D721Med (cell line): ENCODE measurements around the gene ZNF598.
A peak's percentile ranks its signal among the peaks of the same experiment; 100 is the strongest.

Experiments
- DNase-seq: peaks from one replicate; pipeline ENCODE4 v3.0.0; 2011; ENCODE audit warnings: low spot score; ENCODE audit not compliant: insufficient read length
- FAIRE-seq: peaks from 2 replicates; lab custom pipeline; 2011; peaks lifted over from hg19 to GRCh38; lab: Jason Lieb, UNC
- TF ChIP-seq, protein P1 (sequence below): IDR thresholded peaks from 2 replicates; pipeline ENCODE4 v1.5.1; 2012; ENCODE audit warnings: mild to moderate bottlenecking, control low read depth; ENCODE audit not compliant: insufficient read depth; ENCODE audit errors: missing control alignments

Gene ZNF598

DNA sequence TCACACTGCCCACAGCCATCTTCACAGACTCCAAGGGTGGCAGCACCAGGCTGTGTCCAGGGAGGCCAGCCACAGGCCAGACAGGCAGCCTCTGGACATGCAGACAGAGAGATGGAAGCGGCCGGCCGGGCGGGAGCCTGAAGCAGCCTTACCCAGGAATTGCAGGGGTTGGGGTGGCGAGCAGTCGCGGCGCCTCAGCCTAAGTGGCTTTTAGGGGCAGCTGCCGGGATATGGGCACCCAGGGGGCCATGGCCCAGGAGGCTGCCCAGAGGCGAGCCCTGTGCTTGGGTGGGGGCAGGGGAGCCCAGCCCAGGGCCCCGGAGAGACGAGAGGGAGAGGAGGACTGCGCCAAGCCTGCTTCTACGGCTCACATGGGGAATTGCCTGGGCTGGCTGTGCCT lies 15.6 kb upstream of the ZNF598 start:
- TF ChIP-seq, protein P1, sequence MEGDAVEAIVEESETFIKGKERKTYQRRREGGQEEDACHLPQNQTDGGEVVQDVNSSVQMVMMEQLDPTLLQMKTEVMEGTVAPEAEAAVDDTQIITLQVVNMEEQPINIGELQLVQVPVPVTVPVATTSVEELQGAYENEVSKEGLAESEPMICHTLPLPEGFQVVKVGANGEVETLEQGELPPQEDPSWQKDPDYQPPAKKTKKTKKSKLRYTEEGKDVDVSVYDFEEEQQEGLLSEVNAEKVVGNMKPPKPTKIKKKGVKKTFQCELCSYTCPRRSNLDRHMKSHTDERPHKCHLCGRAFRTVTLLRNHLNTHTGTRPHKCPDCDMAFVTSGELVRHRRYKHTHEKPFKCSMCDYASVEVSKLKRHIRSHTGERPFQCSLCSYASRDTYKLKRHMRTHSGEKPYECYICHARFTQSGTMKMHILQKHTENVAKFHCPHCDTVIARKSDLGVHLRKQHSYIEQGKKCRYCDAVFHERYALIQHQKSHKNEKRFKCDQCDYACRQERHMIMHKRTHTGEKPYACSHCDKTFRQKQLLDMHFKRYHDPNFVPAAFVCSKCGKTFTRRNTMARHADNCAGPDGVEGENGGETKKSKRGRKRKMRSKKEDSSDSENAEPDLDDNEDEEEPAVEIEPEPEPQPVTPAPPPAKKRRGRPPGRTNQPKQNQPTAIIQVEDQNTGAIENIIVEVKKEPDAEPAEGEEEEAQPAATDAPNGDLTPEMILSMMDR, result no peak
- DNase-seq (no peak), FAIRE-seq (no peak)

DNA sequence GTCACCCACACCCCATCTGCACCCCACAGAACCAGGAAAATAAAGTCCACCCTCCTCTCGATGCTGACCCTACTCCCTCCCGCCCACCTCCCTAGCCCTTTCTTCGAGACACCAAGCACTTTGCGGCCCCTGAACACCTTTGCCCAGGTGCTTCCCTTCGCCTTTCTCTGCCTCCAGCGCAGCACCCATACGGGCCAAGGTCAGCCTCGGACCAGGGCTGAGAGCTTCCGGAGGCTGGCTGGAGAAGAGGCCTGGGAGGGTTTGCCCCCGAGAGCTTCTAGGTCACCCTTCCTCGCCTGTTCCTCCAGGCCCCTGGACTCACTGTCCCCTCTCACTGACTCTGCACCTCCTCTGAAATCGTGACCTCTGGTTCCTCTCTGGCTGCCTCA lies 14.4 kb upstream of the ZNF598 start:
- no peak for DNase-seq
- TF ChIP-seq, protein P1, result no peak
- no peak for FAIRE-seq

DNA sequence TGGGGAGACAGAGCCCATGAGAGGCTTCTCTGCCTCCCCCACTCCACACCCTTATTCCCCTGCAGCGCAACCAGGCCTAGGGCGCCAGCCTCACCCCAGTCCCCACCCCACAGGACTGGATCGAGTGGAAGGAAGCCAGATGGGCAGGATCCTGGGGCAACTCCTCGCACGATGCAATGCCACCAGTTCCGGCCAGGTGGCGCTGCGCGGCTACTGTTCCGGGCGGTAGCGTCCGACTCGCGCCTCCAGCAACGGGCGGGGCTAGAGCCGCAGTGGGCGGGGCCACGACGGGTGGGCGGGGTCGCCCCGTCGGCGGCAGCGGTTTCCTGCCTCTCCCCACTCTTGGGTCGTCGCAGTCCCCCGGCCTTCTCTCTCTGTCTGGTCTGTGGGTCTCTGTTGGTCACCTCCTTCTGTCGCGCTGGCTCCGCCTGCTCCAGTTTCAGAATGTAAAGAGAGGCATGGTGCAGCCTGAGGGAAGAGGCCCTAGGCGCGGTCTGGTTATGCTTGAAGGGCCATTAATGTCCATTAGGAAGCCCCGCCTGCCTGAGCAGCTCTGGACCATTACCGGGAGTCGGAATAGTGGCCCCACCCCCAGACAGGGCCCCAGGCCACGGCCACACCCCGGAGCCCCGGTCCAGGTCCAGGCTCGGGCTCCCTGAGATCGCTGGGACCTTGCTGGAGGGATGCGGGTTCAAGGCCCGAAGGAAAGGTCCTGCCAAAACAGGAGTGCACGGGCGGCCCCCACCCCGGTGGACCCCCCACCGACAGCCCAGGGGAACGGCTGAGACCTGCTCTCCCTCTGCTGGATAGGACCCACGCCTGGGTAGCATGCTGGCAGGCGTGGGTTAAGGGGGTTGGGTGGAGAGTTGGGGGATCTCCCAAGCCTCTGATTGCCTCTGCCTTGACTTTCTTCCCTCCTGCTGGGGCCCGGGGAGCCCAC lies 13.7 kb upstream of the ZNF598 start:
- FAIRE-seq (no peak), DNase-seq (peak; percentile 99)

DNA sequence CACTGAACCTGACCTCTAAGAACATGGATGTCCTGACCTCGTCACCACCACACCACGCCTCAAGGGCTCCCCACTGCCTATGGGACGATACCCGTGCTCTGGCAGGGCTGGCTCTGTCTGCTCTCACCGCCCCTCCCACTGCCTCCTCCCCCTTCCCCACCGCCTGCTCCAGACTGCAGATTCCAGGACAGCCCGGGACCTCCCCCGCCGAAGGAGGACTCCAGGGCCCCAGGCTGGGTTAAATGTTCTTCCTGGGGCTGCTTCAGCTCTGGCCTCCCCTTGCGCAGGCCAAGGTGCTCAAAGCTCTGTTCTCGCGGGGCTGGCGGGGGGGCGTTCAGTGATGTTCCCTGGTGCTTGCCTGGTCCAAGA lies 13.1 kb upstream of the ZNF598 start:
- no peak for DNase-seq
- no peak for FAIRE-seq
- TF ChIP-seq, protein P1, result no peak

More for the DNA sequence above, 13.7 kb upstream of the ZNF598 start:
- TF ChIP-seq, protein P1, result peak; percentile 84

DNA sequence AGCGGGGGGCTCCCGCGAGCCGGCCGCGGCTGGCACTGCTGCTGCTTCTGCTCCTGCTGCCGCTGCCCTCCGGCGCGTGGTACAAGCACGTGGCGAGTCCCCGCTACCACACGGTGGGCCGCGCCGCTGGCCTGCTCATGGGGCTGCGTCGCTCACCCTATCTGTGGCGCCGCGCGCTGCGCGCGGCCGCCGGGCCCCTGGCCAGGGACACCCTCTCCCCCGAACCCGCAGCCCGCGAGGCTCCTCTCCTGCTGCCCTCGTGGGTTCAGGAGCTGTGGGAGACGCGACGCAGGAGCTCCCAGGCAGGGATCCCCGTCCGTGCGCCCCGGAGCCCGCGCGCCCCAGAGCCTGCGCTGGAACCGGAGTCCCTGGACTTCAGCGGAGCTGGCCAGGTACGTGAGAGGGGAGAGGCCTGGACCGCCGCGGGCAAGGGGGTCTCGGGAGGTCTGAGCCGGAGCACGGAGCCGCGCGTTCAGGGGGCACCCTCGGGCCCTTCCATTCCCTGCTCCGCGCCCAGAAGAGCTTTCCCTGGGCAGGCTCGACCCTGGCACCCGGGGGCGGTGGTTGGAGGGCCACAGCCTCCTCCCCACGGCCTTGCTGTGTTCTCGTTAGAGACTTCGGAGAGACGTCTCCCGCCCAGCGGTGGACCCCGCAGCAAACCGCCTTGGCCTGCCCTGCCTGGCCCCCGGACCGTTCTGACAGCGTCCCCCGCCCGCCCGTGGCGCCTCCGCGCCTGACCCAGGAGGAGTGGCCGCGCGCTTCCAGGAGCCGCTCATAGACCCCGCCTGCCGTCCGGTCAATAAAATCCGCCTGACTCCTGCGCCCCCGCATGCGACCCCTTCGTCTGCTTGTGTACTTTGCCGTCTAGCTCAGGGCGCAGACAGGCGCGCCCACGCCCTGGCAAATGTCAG lies 10.6 kb upstream of the ZNF598 start:
- DNase-seq, result no peak
- no peak for FAIRE-seq
- TF ChIP-seq, protein P1, result no peak

DNA sequence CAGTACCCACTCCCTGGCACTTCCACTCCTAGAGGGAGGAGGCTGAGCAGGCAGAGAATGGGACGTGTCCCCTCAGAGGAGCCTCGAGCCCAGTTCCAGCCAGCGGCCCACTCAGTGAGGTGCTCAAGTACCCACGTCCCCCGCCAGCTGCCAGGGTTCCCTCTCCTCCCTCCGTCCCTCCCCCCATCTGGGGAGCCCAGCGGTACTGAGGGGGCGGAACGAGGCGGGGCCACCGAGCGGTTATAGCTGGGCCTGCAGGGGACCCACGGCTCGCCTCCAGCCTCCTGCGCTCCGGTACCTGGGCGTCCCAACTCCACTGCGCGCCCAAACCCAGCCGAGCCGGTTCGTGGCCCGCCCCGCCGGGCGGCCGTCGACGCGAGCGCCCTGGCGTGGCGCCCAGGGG lies 9.9 kb upstream of the ZNF598 start, which contains the start of gene NPW:
NPW (plus strand) TSS at position 268 of the 403 bp plus-strand sequence.
- DNase-seq (peak; percentile 73), FAIRE-seq (no peak)
- TF ChIP-seq, protein P1, result no peak
